IMR-90 (cell line): Measurements from ENCODE around the gene FAM229A. TPM values are rescaled to one million over a fixed set of nuclear protein-coding genes. Genes with fewer than 3 reads are reported as not detected.

Experiments used
- ATAC-seq: fragments of 200-7000 bp; cut with Tn5 transposase; 2 replicates; pipeline ENCODE4 v1.9.1; 2020; ENCODE audit warnings: low read depth, mild to moderate bottlenecking, moderate library complexity
- BruUV-seq: library from RNA; stranded (reverse); fragments of 400-500 nt; replicated peaks from 2 replicates; lab custom pipeline; 2021; lab: Mats Ljungman, UMichigan
- CTCF ChIA-PET: fragments of 300-600 bp; formaldehyde crosslinking; extraction: SDS; loops from one replicate; lab custom pipeline; 2021; ENCODE audit warnings: antibody characterized with exemption; lab: Yijun Ruan, JAX
- POLR2A ChIA-PET: fragments of 300-600 bp; sonication (Branson Sonifier 250); formaldehyde crosslinking; loops from one replicate; lab custom pipeline; 2022; ENCODE audit warnings: antibody characterized with exemption; ENCODE audit not compliant: unreplicated experiment; lab: Charles Lee
- DNase-seq: peaks from one replicate; pipeline ENCODE4 v3.0.0; 2013
- H2AFZ ChIP-seq: replicated peaks from 2 replicates; pipeline ENCODE3; 2013; ENCODE audit warnings: low read length, mild to moderate bottlenecking; ENCODE audit not compliant: poor library complexity
- H2AK5ac ChIP-seq: 2 replicates; pipeline ENCODE4 v1.6.1; 2013; ENCODE audit warnings: low read depth, low read length, inconsistent platforms
- H2AK9ac ChIP-seq: replicated peaks from 2 replicates; pipeline ENCODE3; 2013; ENCODE audit warnings: mild to moderate bottlenecking, low read depth, low read length, moderate library complexity; ENCODE audit not compliant: poor library complexity
- H2BK120ac ChIP-seq: 2 replicates; pipeline ENCODE4 v1.6.1; 2013; ENCODE audit warnings: low read depth, low read length, inconsistent platforms
- H2BK15ac ChIP-seq: 3 replicates; pipeline ENCODE4 v1.6.1; 2013; ENCODE audit warnings: low read depth, low read length, inconsistent platforms
- H2BK20ac ChIP-seq: 2 replicates; pipeline ENCODE4 v1.6.1; 2013; ENCODE audit warnings: low read depth, mild to moderate bottlenecking, inconsistent platforms, low read length, moderate library complexity
- H2BK5ac ChIP-seq: 2 replicates; pipeline ENCODE4 v1.6.1; 2013; ENCODE audit warnings: mild to moderate bottlenecking, low read depth, low read length, inconsistent platforms; ENCODE audit not compliant: poor library complexity, severe bottlenecking
- H3K14ac ChIP-seq: replicated peaks from 2 replicates; pipeline ENCODE4 v1.6.1; 2013; ENCODE audit warnings: low read depth, low read length, inconsistent platforms
- H3K18ac ChIP-seq: 2 replicates; pipeline ENCODE4 v1.6.1; 2013; ENCODE audit warnings: low read depth, low read length, control low read depth
- H3K23ac ChIP-seq: 2 replicates; pipeline ENCODE4 v1.6.1; 2013; ENCODE audit warnings: low read depth, low read length, inconsistent platforms
- H3K27ac ChIP-seq: 2 replicates; pipeline ENCODE4 v1.5.1; 2013; ENCODE audit warnings: mild to moderate bottlenecking, control low read depth, low read length; ENCODE audit not compliant: insufficient read depth
- H3K27me3 ChIP-seq: 2 replicates; pipeline ENCODE4 v1.6.1; 2013; ENCODE audit warnings: low read length; ENCODE audit not compliant: control insufficient read depth, insufficient read depth
- H3K36me3 ChIP-seq: 2 replicates; pipeline ENCODE4 v1.6.1; 2013; ENCODE audit warnings: low read length, mixed read lengths; ENCODE audit not compliant: control insufficient read depth, insufficient read depth
- H3K4ac ChIP-seq: 2 replicates; pipeline ENCODE4 v1.6.1; 2013; ENCODE audit warnings: low read depth, low read length, inconsistent platforms
- H3K4me1 ChIP-seq: 2 replicates; pipeline ENCODE4 v1.6.1; 2013; ENCODE audit warnings: low read length, mixed read lengths; ENCODE audit not compliant: control insufficient read depth, insufficient read depth
- H3K4me2 ChIP-seq: 2 replicates; pipeline ENCODE4 v1.6.1; 2013; ENCODE audit warnings: low read depth, mild to moderate bottlenecking, control low read depth, low read length, moderate library complexity
- H3K4me3 ChIP-seq: 2 replicates; pipeline ENCODE4 v1.5.1; 2013; ENCODE audit warnings: low read depth, mild to moderate bottlenecking, control low read depth, low read length, moderate library complexity; ENCODE audit not compliant: insufficient read depth
- H3K56ac ChIP-seq: 2 replicates; pipeline ENCODE4 v1.6.1; 2013; ENCODE audit warnings: low read length, inconsistent platforms; ENCODE audit not compliant: insufficient read depth; ENCODE audit errors: extremely low read depth
- H3K79me1 ChIP-seq, 2 experiments: 2 replicates each; pipeline ENCODE4 v1.6.1; 2013; ENCODE audit warnings: low read length in 2 of 2, inconsistent platforms in 1 of 2, low read depth in 1 of 2
- H3K9ac ChIP-seq: 2 replicates; pipeline ENCODE4 v1.6.1; 2013; ENCODE audit warnings: low read depth, low read length, control low read depth
- H3K9me1 ChIP-seq: 2 replicates; pipeline ENCODE4 v1.6.1; 2013; ENCODE audit warnings: low read length, inconsistent platforms; ENCODE audit not compliant: insufficient read depth
- H3K9me3 ChIP-seq: 2 replicates; pipeline ENCODE4 v1.6.1; 2013; ENCODE audit warnings: low read length; ENCODE audit not compliant: control insufficient read depth, insufficient read depth
- H4K20me1 ChIP-seq: 2 replicates; pipeline ENCODE4 v1.6.1; 2013; ENCODE audit warnings: low read length, inconsistent platforms; ENCODE audit not compliant: insufficient read depth
- H4K5ac ChIP-seq: 2 replicates; pipeline ENCODE4 v1.6.1; 2013; ENCODE audit warnings: mild to moderate bottlenecking, low read depth, low read length, control low read depth
- H4K8ac ChIP-seq, 2 experiments: 2 replicates each; pipeline ENCODE4 v1.6.1; 2013; ENCODE audit warnings: low read depth in 2 of 2, low read length in 2 of 2, control low read depth in 1 of 2, inconsistent platforms in 1 of 2
- H4K91ac ChIP-seq: 2 replicates; pipeline ENCODE4 v1.6.1; 2013; ENCODE audit warnings: low read depth, low read length, inconsistent platforms; ENCODE audit not compliant: insufficient read depth
- BHLHE40 ChIP-seq: fragments of 150-350 bp; IDR thresholded peaks from 2 replicates; pipeline ENCODE4 v1.6.1; 2016; ENCODE audit warnings: mild to moderate bottlenecking, low read depth, low read length
- CEBPB ChIP-seq: IDR thresholded peaks from 2 replicates; pipeline ENCODE4 v1.6.1; 2012; ENCODE audit warnings: low read depth, low read length, improper control_type of control experiment
- CHD1 ChIP-seq: IDR thresholded peaks from 2 replicates; pipeline ENCODE4 v1.6.1; 2012; ENCODE audit warnings: low read depth, low read length, improper control_type of control experiment
- CTCF ChIP-seq: conservative IDR thresholded peaks from 2 replicates; pipeline ENCODE4 v1.5.1; 2012; ENCODE audit warnings: mild to moderate bottlenecking, low read depth, low read length, improper control_type of control experiment
- ELK1 ChIP-seq: fragments of 150-350 bp; IDR thresholded peaks from 2 replicates; pipeline ENCODE4 v1.6.1; 2016; ENCODE audit warnings: low read depth, mild to moderate bottlenecking, low read length, moderate library complexity, borderline replicate concordance
- MAFK ChIP-seq: IDR thresholded peaks from 2 replicates; pipeline ENCODE4 v1.6.1; 2012; ENCODE audit warnings: low read depth, low read length, improper control_type of control experiment
- MAZ ChIP-seq: IDR thresholded peaks from 2 replicates; pipeline ENCODE4 v1.6.1; 2012; ENCODE audit warnings: low read depth, mild to moderate bottlenecking, low read length, improper control_type of control experiment, moderate library complexity, borderline replicate concordance
- NFE2L2 ChIP-seq: fragments of 150-350 bp; IDR thresholded peaks from 2 replicates; pipeline ENCODE4 v1.6.1; 2016; ENCODE audit warnings: low read depth, mild to moderate bottlenecking, low read length
- POLR2A ChIP-seq: IDR thresholded peaks from 2 replicates; pipeline ENCODE4 v1.6.1; 2012; ENCODE audit warnings: mild to moderate bottlenecking, low read depth, low read length
- RAD21 ChIP-seq: IDR thresholded peaks from 2 replicates; pipeline ENCODE4 v1.6.1; 2012; ENCODE audit warnings: low read length, improper control_type of control experiment
- RCOR1 ChIP-seq: IDR thresholded peaks from 2 replicates; pipeline ENCODE4 v1.6.1; 2012; ENCODE audit warnings: mild to moderate bottlenecking, low read length, improper control_type of control experiment; ENCODE audit not compliant: insufficient replicate concordance
- RFX5 ChIP-seq: IDR thresholded peaks from 2 replicates; pipeline ENCODE4 v1.8.0; 2012; ENCODE audit warnings: low read depth, mild to moderate bottlenecking, low read length, moderate library complexity
- SMC3 ChIP-seq: fragments of 150-350 bp; IDR thresholded peaks from 2 replicates; pipeline ENCODE4 v1.6.1; 2016; ENCODE audit warnings: low read depth, mild to moderate bottlenecking, antibody characterized with exemption, low read length, moderate library complexity
- USF2 ChIP-seq: fragments of 150-350 bp; IDR thresholded peaks from 2 replicates; pipeline ENCODE4 v1.6.1; 2017; ENCODE audit warnings: mild to moderate bottlenecking, antibody characterized with exemption, low read length, low read depth
- WGBS, 2 experiments: methylation state at CpG; one replicate each; pipeline versions ENCODE4 v1.1.5 to v1.1.7; 2013; ENCODE audit warnings: missing lambda C conversion rate in 2 of 2; ENCODE audit not compliant: insufficient read length in 1 of 2; ENCODE audit errors: extremely low coverage in 2 of 2; 5-methylcytosine and 5-hydroxymethylcytosine counted together
- dilution Hi-C: fragments of 300-500 bp; cut with HindIII; formaldehyde crosslinking; loops from one replicate; pipeline ENCODE4 v1.14.3; 2018; ENCODE audit warnings: low sequenced_read_pairs; ENCODE audit not compliant: unreplicated experiment
- in situ Hi-C: fragments of 300-500 bp; cut with MboI; formaldehyde crosslinking; loops from 3 replicates; pipeline ENCODE4 v1.14.3; 2019; ENCODE audit warnings: low sequenced_read_pairs, inconsistent platforms, mixed read lengths
- intact Hi-C: fragments of 100-400 bp; cut with micrococcal nuclease; formaldehyde crosslinking; loops from 2 replicates; pipeline ENCODE4 v1.10.0; 2022
- polyA plus RNA-seq, 3 experiments: library from polyadenylated mRNA; depleted of rRNA; stranded (reverse); fragments of >200 nt; gene quantifications; 2 replicates each; pipeline ENCODE4 v1.2.3, GENCODE V29; 2012; ENCODE audit warnings: low replicate concordance in 1 of 3
- total RNA-seq: library from RNA; depleted of rRNA; stranded (reverse); fragments of >200 nt; gene quantifications from 2 replicates; pipeline ENCODE4 v1.2.3, GENCODE V29; 2012

Gene FAM229A
- total and polyA plus RNA-seq, 2 of the 4 experiments (the other 2 are of a cell fraction), result 0.36 to 4.3 TPM

GRCh38 chr1:32352831-32353383 lies 9.4 kb downstream of the FAM229A start:
- dilution Hi-C loops, result no loop called here

More at GRCh38 chr1:32352831-32353383, 9.4 kb downstream of the FAM229A start:
- peak overlapping the region; percentile 50; the same call in 1 of the 2 replicates for H2BK120ac ChIP-seq
- H4K5ac ChIP-seq, result peak overlapping the region; percentile 59
- peak overlapping the region; percentile 94 for H2AK5ac ChIP-seq
- peaks cover 26% of the 10 kb centered on the region for H3K4me1 ChIP-seq
- POLR2A ChIA-PET, result interaction anchor here (1.5 kb wide), 1 partner anchor 11 kb away, joined by 4 read pairs; no protein-coding TSS in a partner anchor
- ATAC-seq (no peak), DNase-seq (no peak)
- H2AK9ac ChIP-seq, result peak overlapping the region; percentile 91
- H4K20me1 ChIP-seq, result no peaks in the 10 kb centered on the region
- peak overlapping the region; percentile 87 for H3K9ac ChIP-seq
- CTCF ChIA-PET, result no interaction called here
- H3K4me3 ChIP-seq, result no peak overlapping the region
- TF ChIP-seq CHD1 (no peak), RAD21 (no peak), NFE2L2 (no peak), BHLHE40 (no peak), RFX5 (no peak), CEBPB (no peak), MAFK (no peak), SMC3 (no peak), USF2 (no peak), CTCF (no peak), POLR2A (no peak), MAZ (no peak), ELK1 (no peak), RCOR1 (no peak)
- intact Hi-C loops (no loop called here), in situ Hi-C loops (no loop called here)
- no CpG with 5 or more reads among the region's 2 CpGs for whole genome bisulfite sequencing, 2 experiments
- H3K4me2 ChIP-seq, result peak overlapping the region; percentile 1; the same call in 1 of the 2 replicates
- H3K36me3 ChIP-seq, result peaks cover 4% of the 10 kb centered on the region; the same call in 1 of the 2 replicates
- H3K56ac ChIP-seq, result no peak overlapping the region
- H2AFZ ChIP-seq, result peak overlapping the region; percentile 23
- no TSS peak for BruUV-seq
- peak overlapping the region; percentile 93 for H4K91ac ChIP-seq
- H3K18ac ChIP-seq, result peak overlapping the region; percentile 32
- peaks cover 8 to 30% of the 10 kb centered on the region in 2 experiments; a peak in 3 of 4 replicates for H3K79me1 ChIP-seq
- peak overlapping the region; percentile 95 for H3K27ac ChIP-seq
- H3K14ac ChIP-seq, result peak overlapping the region; percentile 82
- H2BK5ac ChIP-seq, result peak overlapping the region; percentile 81
- peak overlapping the region; percentile 16; the same call in 1 of the 2 replicates for H2BK20ac ChIP-seq
- H3K9me3 ChIP-seq, result no peaks in the 10 kb centered on the region
- H2BK15ac ChIP-seq, result peak overlapping the region; percentile 80; the same call in 1 of the 3 replicates
- peaks cover 18% of the 10 kb centered on the region for H3K9me1 ChIP-seq
- peak overlapping the region; percentile 79 for H3K4ac ChIP-seq
- H3K27me3 ChIP-seq, result no peaks in the 10 kb centered on the region
- peak overlapping the region; percentile 28 for H3K23ac ChIP-seq
- peak overlapping the region; percentile 75 to 85 for H4K8ac ChIP-seq
